Fibroblast of skin of right biceps (primary cell): Measurements from ENCODE around the gene IPO7.

Experiments
- DNase-seq: peaks from one replicate; pipeline ENCODE4 v3.0.0-alpha.2; 2013

Gene IPO7

DNA sequence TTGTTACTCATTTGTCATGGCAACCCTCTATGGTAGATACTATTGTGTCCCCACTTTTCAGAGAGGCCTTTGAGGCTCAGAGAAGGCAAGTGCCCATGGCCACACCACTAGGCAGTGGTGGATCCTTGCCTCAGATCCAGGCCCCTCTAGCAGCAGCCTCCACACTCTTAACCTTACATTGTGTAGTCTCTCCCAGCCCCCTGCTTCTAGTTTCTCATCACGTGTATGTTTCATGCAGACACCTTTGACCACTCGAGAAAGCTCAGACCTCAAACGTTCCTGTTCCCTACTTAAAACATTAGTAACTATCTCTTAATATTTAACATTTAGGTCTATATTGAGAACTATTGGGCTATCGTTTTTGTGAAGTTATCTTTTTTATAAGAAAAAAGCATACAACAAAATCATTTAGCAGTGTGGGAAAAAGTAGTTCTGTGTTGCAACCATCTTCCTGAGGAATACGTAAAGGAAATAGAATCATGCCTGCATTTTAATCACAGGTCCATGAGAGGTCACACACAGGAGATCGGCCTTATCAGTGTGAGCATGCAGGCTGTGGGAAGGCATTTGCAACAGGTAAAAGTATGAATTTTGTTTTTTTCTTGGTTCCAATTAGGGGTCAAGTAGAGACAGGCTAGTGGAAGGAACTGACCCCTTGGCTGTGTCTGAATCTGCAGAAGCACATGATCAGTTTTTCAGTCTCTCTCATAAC is 111.5 kb downstream of the IPO7 start:
- no peak for DNase-seq
